HL-60 (cell line): ENCODE results near the gene RPL19.
A peak's percentile ranks its signal among the peaks of the same experiment; 100 is the strongest.

Experiments used
- DNase-seq, 2 experiments: peaks; one replicate each; pipeline ENCODE4 v3.0.0-alpha.2; 2010 to 2020; ENCODE audit warnings: low read depth in 1 of 2, low spot score in 1 of 2
- H3K27ac ChIP-seq: fragments of 250-450 bp; sonication (Bioruptor Pico); replicated peaks from 2 replicates; pipeline ENCODE4 v1.5.1; 2020; ENCODE audit warnings: mild to moderate bottlenecking, moderate library complexity
- H3K27me3 ChIP-seq: fragments of 250-450 bp; sonication (Bioruptor Pico); 2 replicates; pipeline ENCODE4 v1.5.1; 2021; ENCODE audit warnings: mild to moderate bottlenecking, moderate library complexity; ENCODE audit not compliant: insufficient read depth, poor library complexity, severe bottlenecking
- H3K4me3 ChIP-seq: replicated peaks from 2 replicates; pipeline ENCODE4 v1.5.1; 2011; ENCODE audit warnings: mild to moderate bottlenecking, control low read depth, low read length; ENCODE audit not compliant: insufficient read depth
- CTCF ChIP-seq: IDR thresholded peaks from one replicate; pipeline ENCODE4 v1.5.1; 2011; ENCODE audit warnings: low read length, control low read depth, inconsistent platforms; ENCODE audit not compliant: insufficient read depth
- GABPA ChIP-seq: IDR thresholded peaks from 2 replicates; pipeline ENCODE4 v1.6.1; 2012; ENCODE audit warnings: low read depth
- POLR2AphosphoS5 ChIP-seq: IDR thresholded peaks from 2 replicates; pipeline ENCODE4 v1.6.1; 2012; ENCODE audit warnings: low read depth
- SPI1 ChIP-seq: IDR thresholded peaks from 2 replicates; pipeline ENCODE4 v1.6.1; 2012; ENCODE audit warnings: low read depth, mild to moderate bottlenecking, borderline replicate concordance
- TF ChIP-seq, protein P1 (sequence below): IDR thresholded peaks from 2 replicates; pipeline ENCODE4 v1.6.1; 2012; ENCODE audit warnings: low read depth; ENCODE audit not compliant: insufficient replicate concordance

RPL19 gene

GRCh38 chr17:39197380-39198185 is 2.5 kb upstream of the RPL19 start, which contains the start of gene CACNB1:
CACNB1 (minus strand) TSS chr17:39197669; CDS start chr17:39197495, 174 bp downstream.
- TF ChIP-seq SPI1: no peak
- TF ChIP-seq, protein P1, sequence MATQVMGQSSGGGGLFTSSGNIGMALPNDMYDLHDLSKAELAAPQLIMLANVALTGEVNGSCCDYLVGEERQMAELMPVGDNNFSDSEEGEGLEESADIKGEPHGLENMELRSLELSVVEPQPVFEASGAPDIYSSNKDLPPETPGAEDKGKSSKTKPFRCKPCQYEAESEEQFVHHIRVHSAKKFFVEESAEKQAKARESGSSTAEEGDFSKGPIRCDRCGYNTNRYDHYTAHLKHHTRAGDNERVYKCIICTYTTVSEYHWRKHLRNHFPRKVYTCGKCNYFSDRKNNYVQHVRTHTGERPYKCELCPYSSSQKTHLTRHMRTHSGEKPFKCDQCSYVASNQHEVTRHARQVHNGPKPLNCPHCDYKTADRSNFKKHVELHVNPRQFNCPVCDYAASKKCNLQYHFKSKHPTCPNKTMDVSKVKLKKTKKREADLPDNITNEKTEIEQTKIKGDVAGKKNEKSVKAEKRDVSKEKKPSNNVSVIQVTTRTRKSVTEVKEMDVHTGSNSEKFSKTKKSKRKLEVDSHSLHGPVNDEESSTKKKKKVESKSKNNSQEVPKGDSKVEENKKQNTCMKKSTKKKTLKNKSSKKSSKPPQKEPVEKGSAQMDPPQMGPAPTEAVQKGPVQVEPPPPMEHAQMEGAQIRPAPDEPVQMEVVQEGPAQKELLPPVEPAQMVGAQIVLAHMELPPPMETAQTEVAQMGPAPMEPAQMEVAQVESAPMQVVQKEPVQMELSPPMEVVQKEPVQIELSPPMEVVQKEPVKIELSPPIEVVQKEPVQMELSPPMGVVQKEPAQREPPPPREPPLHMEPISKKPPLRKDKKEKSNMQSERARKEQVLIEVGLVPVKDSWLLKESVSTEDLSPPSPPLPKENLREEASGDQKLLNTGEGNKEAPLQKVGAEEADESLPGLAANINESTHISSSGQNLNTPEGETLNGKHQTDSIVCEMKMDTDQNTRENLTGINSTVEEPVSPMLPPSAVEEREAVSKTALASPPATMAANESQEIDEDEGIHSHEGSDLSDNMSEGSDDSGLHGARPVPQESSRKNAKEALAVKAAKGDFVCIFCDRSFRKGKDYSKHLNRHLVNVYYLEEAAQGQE: no peak
- no peak for TF ChIP-seq GABPA
- no peak for TF ChIP-seq CTCF
- no peak for TF ChIP-seq POLR2AphosphoS5
- no peak for DNase-seq
- Histone ChIP-seq H3K4me3 (peak within 1 kb of the TSS; percentile 26), H3K27ac (no peak within 1 kb of the TSS), H3K27me3 (peaks cover 19% of the 10 kb centered on the region)

DNA sequence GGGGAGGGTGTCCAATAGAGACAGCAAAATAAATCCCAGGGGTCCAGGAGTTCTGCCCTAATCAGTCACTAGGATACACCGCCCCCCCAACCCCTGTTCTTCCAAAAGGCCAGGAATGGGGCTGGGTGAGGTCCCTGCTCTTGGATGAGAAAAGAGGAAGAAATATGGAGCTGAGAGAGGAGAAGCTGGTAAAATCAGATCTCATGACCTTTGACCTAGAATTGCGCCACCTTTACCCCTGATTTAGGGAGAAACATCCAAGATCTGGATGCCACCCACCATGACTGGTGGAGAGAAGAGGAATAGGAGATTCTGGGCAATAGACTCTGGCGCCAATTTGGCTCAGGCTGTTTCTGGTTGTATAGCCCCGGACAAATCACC is 1.9 kb upstream of the RPL19 start:
- Histone ChIP-seq H3K27ac (no peak overlapping the region), H3K4me3 (no peak overlapping the region)
- peak in 1 of 2 experiments; percentile 39 for DNase-seq

DNA sequence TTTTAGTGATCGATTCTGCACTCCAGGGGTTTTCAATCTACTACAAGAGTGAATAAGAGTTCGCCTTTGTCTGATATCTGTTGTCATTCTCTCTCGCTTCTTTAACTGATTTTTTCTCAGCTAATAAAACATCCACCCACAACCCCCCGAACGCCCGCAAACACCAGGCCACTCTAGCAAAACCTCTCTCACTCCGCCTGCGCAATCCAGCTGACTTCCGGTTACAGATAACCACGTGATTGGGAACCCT is 338 bp upstream of the RPL19 start:
- DNase-seq: peak; percentile 96 to 97
- Histone ChIP-seq H3K27me3 (peaks cover 19% of the 10 kb centered on the region), H3K4me3 (peak overlapping the region; percentile 39), H3K27ac (peak overlapping the region; percentile 100)
- TF ChIP-seq GABPA (peak; percentile 59), CTCF (no peak)
- TF ChIP-seq, protein P1: no peak

More for the DNA sequence above, 1.9 kb upstream of the RPL19 start:
- H3K27me3 ChIP-seq: peaks cover 19% of the 10 kb centered on the region
- TF ChIP-seq GABPA (no peak), CTCF (no peak), SPI1 (no peak), POLR2AphosphoS5 (no peak)
- TF ChIP-seq, protein P1: no peak
